NCI-H774 (cell line): ENCODE results near the gene DNAI7.

Experiments used
- DNase-seq: peaks from one replicate; lab custom pipeline; 2025; lab: John Stamatoyannopoulos, UW

Gene DNAI7

DNA sequence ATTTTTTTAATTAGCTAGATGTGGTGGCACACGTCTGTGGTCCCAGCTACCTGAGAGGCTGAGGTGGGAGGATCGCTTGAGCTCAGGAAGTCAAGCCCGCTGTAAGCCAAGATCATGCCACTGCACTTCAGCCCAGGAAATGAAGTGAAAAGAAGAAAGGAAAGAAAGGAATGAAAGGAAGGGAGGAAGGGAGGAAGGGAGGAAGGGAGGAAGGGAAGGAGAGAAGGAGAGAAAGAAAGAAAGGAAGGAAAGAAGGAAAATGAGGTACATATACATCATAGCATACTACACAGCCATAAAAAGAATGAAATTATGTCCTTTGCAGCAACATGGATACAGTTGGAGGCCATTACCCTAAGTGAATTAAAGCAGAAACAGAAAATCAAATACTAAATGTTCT lies 12.2 kb downstream of the DNAI7 start:
- DNase-seq: no peak

GRCh38 chr12:25162866-25163265 lies 32.1 kb downstream of the DNAI7 start:
- DNase-seq: no peak

GRCh38 chr12:25156061-25156460 lies 38.9 kb downstream of the DNAI7 start:
- DNase-seq: no peak

DNA sequence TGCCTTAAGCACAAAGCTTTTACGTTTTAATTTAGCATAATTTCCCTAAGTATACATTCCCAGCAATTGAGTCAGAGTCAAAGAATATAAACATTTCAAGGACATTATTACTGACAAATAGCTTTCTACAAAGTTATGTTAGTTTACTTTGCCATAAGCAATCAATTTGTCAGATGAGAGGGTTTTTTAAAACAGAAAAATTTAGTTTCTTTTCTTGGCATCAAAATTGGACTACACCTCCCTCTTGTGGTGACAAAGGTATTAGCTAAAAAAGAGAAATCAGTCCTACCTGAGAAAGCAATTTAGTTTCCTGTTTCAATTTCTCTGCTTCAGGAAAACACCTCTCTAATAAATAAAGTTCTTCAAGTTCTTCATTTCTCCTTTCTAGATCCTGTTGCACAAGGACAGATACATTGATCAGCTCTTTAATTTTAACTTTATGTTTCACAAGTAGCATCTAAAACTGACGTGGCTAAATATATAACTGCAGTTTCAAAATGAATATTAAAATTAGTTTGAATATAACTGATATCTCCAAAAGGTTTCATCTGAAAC lies 39.9 kb downstream of the DNAI7 start:
- DNase-seq: peak; percentile 20

DNA sequence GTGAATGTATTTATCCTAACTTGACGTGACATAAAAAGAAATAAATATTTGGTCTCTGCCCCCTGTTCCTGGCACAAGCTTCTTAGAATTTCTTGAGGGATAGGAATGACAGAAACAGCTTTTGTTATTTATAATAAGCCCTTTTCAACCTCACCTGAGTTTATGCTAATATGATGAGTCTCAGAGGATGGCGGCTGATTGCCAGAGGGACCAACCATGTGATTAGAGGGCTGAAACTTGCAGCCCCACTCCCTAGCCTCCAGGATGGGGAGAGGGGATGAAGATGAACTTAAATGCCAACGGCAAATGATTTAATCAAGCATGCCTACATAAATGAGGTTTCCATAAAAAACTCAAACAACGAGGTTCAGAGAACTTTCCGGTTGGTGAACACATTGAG lies 42.9 kb downstream of the DNAI7 start:
- no peak for DNase-seq

- no peak for DNase-seq
Observed at GRCh38 chr12:25151476-25151875, 43.5 kb downstream of the DNAI7 start.

GRCh38 chr12:25146686-25147085 lies 48.3 kb downstream of the DNAI7 start:
- DNase-seq: no peak

- DNase-seq: no peak
Observed at GRCh38 chr12:25135531-25136154, 59.3 kb downstream of the DNAI7 start.

DNA sequence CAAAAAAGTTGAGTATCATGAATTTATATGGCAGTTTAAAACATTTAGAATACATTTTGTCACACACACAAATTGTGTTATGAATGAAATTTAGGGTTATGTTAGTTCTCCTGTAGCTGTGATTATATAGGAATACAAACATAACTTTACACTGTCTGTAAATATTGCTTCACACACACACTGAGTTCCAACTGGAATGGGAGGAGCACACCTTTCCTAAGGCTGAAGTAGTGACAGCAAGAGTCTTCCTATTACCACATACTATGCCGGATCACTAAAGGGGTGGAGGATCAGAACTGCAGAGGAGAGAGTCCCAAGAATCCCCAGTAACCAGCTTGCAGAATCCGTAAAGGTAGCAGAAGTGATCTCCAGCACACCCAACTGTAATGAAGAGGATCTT lies 63.7 kb downstream of the DNAI7 start:
- DNase-seq: no peak

GRCh38 chr12:25130741-25131188 lies 64.2 kb downstream of the DNAI7 start:
- peak; percentile 34 for DNase-seq

DNA sequence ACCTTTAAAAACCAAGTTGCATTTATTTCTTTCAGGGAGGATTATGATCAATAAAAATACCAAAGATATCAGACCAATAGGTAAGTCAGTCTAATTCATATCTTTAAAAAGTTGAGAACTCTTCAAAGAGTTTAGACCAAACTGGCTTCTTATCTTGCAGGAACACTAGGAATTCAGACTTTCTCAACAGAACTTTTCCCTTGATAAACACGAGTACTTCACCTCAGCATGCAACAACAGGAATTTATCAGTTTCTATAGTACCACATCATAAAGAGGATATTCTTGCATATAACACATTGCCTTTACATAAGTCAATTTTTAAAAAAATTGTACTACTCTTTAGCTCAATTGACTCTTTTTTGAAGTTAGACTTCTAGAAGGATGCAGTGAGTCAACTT lies 68.2 kb downstream of the DNAI7 start:
- no peak for DNase-seq

DNA sequence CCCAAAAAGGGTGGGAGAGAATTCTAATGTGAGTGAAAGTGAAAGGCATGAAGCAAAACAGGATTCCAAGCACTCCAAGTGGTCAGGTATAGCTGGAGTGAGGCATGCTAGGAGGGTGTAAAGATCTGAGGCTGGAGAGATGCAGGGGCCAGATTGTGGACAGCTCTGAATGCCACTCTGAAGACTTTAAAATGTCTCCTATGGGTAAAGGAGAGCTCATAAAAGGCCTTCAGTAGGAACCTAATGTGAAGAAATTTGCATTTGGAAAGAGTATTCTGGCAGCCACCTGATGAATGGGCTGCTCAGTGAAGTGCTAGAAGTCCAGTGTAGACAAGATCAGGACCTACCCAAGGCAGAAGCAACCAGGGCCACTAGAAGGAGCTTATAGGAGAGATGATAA lies 68.9 kb downstream of the DNAI7 start:
- no peak for DNase-seq

GRCh38 chr12:25124493-25124892 lies 70.5 kb downstream of the DNAI7 start:
- no peak for DNase-seq

- no peak for DNase-seq
Observed at GRCh38 chr12:25123126-25123525, 71.8 kb downstream of the DNAI7 start.

DNA sequence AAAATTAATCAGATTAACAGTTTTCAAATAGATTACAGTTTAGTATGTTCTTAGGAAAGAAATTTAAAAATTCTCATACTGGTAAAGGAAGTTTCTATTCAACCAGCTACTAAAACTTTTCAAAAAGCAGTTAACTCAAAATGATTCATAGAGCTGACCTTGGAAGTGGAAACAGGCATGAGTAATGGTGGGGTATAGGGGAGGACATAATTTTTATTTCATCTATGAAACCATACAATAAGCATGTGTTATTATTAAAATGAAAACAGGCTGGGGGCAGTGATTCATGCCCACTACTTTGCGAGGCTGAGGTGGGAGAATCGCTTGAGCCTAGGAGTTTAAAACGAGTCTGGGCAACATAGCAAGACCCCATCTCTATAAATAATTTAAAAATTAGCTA lies 73.0 kb downstream of the DNAI7 start:
- no peak for DNase-seq

- no peak for DNase-seq
Observed at GRCh38 chr12:25121110-25121509, 73.8 kb downstream of the DNAI7 start.

- no peak for DNase-seq
Observed at GRCh38 chr12:25119020-25119419, 75.9 kb downstream of the DNAI7 start.

DNA sequence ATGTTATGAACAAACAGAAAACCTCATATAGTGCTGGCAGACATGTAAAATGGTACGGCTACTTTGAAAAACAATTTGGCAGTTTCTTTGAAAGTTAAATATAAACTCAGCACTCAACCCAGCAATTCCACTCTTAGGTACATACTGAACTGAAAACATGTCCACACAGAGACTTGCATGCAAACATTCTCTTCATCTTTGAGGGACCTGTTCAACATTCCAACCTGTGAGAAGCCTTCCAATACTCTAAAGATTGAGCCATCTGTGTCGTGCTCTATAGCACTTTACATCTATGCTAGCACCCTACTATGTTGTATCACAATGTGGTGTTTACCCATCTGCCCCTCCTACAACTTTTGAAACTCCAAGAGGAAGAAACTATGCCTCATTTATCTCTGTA lies 79.3 kb downstream of the DNAI7 start:
- DNase-seq: no peak

- DNase-seq: no peak
Observed at GRCh38 chr12:25113651-25114050, 81.3 kb downstream of the DNAI7 start.

- no peak for DNase-seq
Observed at GRCh38 chr12:25110260-25110659, 84.7 kb downstream of the DNAI7 start.

DNA sequence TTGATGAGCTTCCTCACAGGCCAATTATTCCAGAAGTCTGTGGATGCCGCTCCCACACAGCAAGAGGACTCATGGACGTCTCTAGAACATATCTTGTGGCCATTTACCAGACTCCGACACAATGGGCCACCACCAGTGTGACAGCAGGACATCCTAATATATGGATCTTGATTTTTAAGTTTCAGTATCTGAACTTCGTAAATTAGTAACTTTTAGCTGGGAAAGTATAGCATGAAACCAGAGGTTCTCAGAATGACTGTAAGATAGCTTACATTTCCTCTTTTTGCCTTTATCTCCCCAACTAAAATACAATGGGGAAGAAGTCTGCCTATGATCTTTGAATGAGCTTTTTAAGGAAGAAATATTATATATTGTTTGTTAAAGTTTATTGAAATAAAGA lies 87.0 kb downstream of the DNAI7 start:
- DNase-seq: no peak

- no peak for DNase-seq
Observed at GRCh38 chr12:25106818-25107217, 88.1 kb downstream of the DNAI7 start.

GRCh38 chr12:25102402-25102801 lies 92.6 kb downstream of the DNAI7 start:
- DNase-seq: no peak

DNA sequence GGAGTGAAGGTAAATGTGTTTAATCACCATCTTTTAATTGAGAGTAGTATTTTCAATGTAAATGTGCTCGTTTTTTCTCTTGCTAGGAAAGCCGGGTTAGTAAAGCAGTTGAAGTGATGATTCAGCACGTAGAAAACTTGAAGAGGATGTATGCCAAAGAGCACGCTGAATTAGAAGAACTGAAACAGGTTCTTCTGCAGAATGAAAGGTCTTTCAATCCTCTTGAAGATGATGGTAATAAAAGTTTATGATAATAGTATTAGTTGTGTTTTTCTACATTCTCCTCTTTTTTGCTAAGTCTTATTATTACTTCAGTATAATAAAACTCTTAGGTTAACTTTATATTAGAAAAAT lies 93.9 kb downstream of the DNAI7 start:
- no peak for DNase-seq
